ENCODE data around the gene AQP12A.

Gene AQP12A

GRCh38 chr2:240722796-240723735 lies 31.4 kb downstream of the AQP12A start:
- no peak for DNase-seq (ENCODE audit: low spot score)

- no peak for DNase-seq (ENCODE audit: low spot score)
These were observed 32.2 kb downstream of the AQP12A start for GRCh38 chr2:240723851-240724250.

- no peak for DNase-seq (ENCODE audit: low spot score)
These were observed 32.8 kb downstream of the AQP12A start for GRCh38 chr2:240724431-240724830.

- DNase-seq (ENCODE audit: low spot score): no peak
These were observed 33.6 kb downstream of the AQP12A start for GRCh38 chr2:240725266-240725665.

- no peak for DNase-seq (ENCODE audit: low spot score)
These were observed 34.0 kb downstream of the AQP12A start for GRCh38 chr2:240725671-240726070.

GRCh38 chr2:240726876-240727275 lies 35.2 kb downstream of the AQP12A start:
- DNase-seq (ENCODE audit: low spot score): no peak

GRCh38 chr2:240727439-240727838 lies 35.8 kb downstream of the AQP12A start:
- DNase-seq (ENCODE audit: low spot score): no peak

- no peak for DNase-seq (ENCODE audit: low spot score)
These were observed 36.2 kb downstream of the AQP12A start for GRCh38 chr2:240727913-240728312.

GRCh38 chr2:240728361-240728760 lies 36.7 kb downstream of the AQP12A start:
- DNase-seq (ENCODE audit: low spot score): no peak

- no peak for DNase-seq (ENCODE audit: low spot score)
These were observed 37.2 kb downstream of the AQP12A start for GRCh38 chr2:240728827-240729226.

GRCh38 chr2:240730501-240731177 lies 39.0 kb downstream of the AQP12A start:
- DNase-seq (ENCODE audit: low spot score): no peak

- DNase-seq (ENCODE audit: low spot score): no peak
These were observed 39.5 kb downstream of the AQP12A start for GRCh38 chr2:240731178-240731545.

- DNase-seq (ENCODE audit: low spot score): no peak
These were observed 40.5 kb downstream of the AQP12A start for GRCh38 chr2:240732184-240732583.

GRCh38 chr2:240732911-240733622 lies 41.4 kb downstream of the AQP12A start:
- DNase-seq (ENCODE audit: low spot score): no peak

GRCh38 chr2:240733803-240734495 lies 42.3 kb downstream of the AQP12A start:
- DNase-seq (ENCODE audit: low spot score): no peak

GRCh38 chr2:240734756-240735155 lies 43.1 kb downstream of the AQP12A start:
- no peak for DNase-seq (ENCODE audit: low spot score)

GRCh38 chr2:240735476-240735875 lies 43.8 kb downstream of the AQP12A start:
- no peak for DNase-seq (ENCODE audit: low spot score)

GRCh38 chr2:240736281-240737250 lies 44.9 kb downstream of the AQP12A start:
- DNase-seq (ENCODE audit: low spot score): no peak

GRCh38 chr2:240737512-240737911 lies 45.8 kb downstream of the AQP12A start:
- no peak for DNase-seq (ENCODE audit: low spot score)

- DNase-seq (ENCODE audit: low spot score): no peak
These were observed 46.3 kb downstream of the AQP12A start for GRCh38 chr2:240737958-240738357.

- DNase-seq (ENCODE audit: low spot score): no peak
These were observed 48.1 kb downstream of the AQP12A start for GRCh38 chr2:240739797-240740196.
